Measurements from ENCODE around the gene TMEM222. TPM values are rescaled to one million over a fixed set of nuclear protein-coding genes. Genes with fewer than 3 reads are reported as not detected.

Gene TMEM222
- total and polyA plus RNA-seq, 2 of the 4 experiments (the other 2 are of a cell fraction): 19.9 to 54.1 TPM

DNA sequence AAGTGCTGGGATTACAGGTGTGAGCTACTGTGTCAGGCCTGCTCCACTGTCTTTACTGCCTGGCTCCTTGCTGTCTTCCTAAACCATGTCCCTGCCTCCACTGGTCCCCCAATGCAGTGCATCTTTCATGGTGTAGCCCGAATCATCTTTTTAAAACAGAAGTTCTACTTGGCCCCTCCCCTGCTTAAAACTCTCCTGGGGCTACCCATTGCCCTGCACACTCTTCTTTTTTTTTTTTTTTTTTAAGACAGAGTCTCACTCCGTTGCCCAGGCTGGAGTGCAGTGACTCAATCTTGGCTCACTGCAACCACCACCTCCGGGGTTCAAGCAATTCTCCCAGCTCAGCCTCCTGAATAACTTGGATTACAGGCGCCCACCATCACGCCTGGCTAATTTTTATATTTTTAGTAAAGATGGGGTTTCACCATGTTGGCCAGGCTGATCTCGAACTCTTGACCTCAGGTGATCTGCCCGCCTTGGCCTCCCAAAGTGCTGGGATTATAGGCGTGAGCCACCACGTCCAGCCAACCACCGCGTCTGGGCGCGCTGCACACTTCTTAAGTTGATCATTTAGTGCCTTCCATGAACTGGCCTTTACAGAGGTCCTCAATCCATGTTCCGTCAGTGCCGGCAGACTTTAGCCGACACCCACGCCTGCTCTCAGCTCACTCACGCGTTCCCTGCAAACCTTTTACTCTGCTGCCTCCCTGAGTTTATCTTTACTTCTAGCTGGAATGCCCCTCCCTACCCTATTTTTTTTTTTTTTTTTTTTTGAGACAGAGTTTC is 50.3 kb downstream of the TMEM222 start:
- intact Hi-C loops (cut with micrococcal nuclease): no loop called here

More for the DNA sequence above, 50.3 kb downstream of the TMEM222 start:
- no peak for DNase-seq
- no peaks in the 10 kb centered on the region for H3K9me3 ChIP-seq (ENCODE audit: control insufficient read depth, insufficient read depth, low read length)
- H2AFZ ChIP-seq (replicated peaks; ENCODE audit: low read length, poor library complexity): no peak overlapping the region
- H3K14ac ChIP-seq (replicated peaks; ENCODE audit: low read depth, low read length): no peak overlapping the region
- no peaks in the 10 kb centered on the region for H4K20me1 ChIP-seq (ENCODE audit: insufficient read depth, low read length)
- H3K4ac ChIP-seq (ENCODE audit: low read depth, low read length): no peak overlapping the region
- H2BK15ac ChIP-seq (ENCODE audit: low read depth, low read length): no peak overlapping the region
- no peak overlapping the region for H3K27ac ChIP-seq (ENCODE audit: insufficient read depth, low read length)
- H2AK9ac ChIP-seq (replicated peaks; ENCODE audit: low read depth, low read length, poor library complexity): no peak overlapping the region
- peaks cover 12% of the 10 kb centered on the region for H3K27me3 ChIP-seq (ENCODE audit: control insufficient read depth, insufficient read depth, low read length)
- in situ Hi-C loops (cut with MboI; ENCODE audit: low sequenced_read_pairs): no loop called here
- WGBS, 2 experiments (ENCODE audit: extremely low coverage in 2 of 2, insufficient read length in 1 of 2): 65% methylated on average over 4 of the region's 19 CpGs; no CpG with 5 or more reads in 1 of the 2 experiments
- H3K18ac ChIP-seq (ENCODE audit: low read depth, low read length): no peak overlapping the region
- BruUV-seq (replicated peaks): no TSS peak
- dilution Hi-C loops (cut with HindIII; ENCODE audit: low sequenced_read_pairs, unreplicated experiment): no loop called here
- no peak overlapping the region for H3K4me3 ChIP-seq (ENCODE audit: insufficient read depth, low read depth, low read length)
- no peak overlapping the region for H4K91ac ChIP-seq (ENCODE audit: insufficient read depth, low read depth, low read length)
- 0 out of 4 replicates have a peak, but pooled peaks cover 0 to 5% of the 10 kb centered on the region in 2 experiments for H3K79me1 ChIP-seq (ENCODE audit: low read depth in 1 of 2, low read length in 2 of 2)
- H3K4me1 ChIP-seq (ENCODE audit: control insufficient read depth, insufficient read depth, low read length): peaks cover under 1% of the 10 kb centered on the region
- H4K5ac ChIP-seq (ENCODE audit: low read depth, low read length): no peak overlapping the region
- H3K9ac ChIP-seq (ENCODE audit: low read depth, low read length): no peak overlapping the region
- no peak overlapping the region for H2BK120ac ChIP-seq (ENCODE audit: low read depth, low read length)
- no peaks in the 10 kb centered on the region for H3K36me3 ChIP-seq (ENCODE audit: control insufficient read depth, insufficient read depth, low read length)
- no peak overlapping the region for H2BK20ac ChIP-seq (ENCODE audit: low read depth, low read length)
- no peak overlapping the region for H2BK5ac ChIP-seq (ENCODE audit: low read depth, low read length, poor library complexity, severe bottlenecking)
- POLR2A ChIA-PET (ENCODE audit: unreplicated experiment): no interaction called here
- CTCF ChIA-PET: no interaction called here
- H3K9me1 ChIP-seq (ENCODE audit: insufficient read depth, low read length): peaks cover 5% of the 10 kb centered on the region; the same call in 1 of the 2 replicates
- TF ChIP-seq, protein P1, sequence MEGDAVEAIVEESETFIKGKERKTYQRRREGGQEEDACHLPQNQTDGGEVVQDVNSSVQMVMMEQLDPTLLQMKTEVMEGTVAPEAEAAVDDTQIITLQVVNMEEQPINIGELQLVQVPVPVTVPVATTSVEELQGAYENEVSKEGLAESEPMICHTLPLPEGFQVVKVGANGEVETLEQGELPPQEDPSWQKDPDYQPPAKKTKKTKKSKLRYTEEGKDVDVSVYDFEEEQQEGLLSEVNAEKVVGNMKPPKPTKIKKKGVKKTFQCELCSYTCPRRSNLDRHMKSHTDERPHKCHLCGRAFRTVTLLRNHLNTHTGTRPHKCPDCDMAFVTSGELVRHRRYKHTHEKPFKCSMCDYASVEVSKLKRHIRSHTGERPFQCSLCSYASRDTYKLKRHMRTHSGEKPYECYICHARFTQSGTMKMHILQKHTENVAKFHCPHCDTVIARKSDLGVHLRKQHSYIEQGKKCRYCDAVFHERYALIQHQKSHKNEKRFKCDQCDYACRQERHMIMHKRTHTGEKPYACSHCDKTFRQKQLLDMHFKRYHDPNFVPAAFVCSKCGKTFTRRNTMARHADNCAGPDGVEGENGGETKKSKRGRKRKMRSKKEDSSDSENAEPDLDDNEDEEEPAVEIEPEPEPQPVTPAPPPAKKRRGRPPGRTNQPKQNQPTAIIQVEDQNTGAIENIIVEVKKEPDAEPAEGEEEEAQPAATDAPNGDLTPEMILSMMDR (conservative IDR thresholded peaks at IDR 0.05; ENCODE audit: low read depth, low read length): no peak
- no peak for TF ChIP-seq RFX5 (IDR thresholded peaks at IDR 0.05; ENCODE audit: low read depth, low read length)
- no peak for TF ChIP-seq MXI1 (IDR thresholded peaks at IDR 0.05; ENCODE audit: borderline replicate concordance, low read depth, low read length)
- TF ChIP-seq MAZ (IDR thresholded peaks at IDR 0.05; ENCODE audit: borderline replicate concordance, low read depth, low read length): no peak
- no peak for TF ChIP-seq RCOR1 (IDR thresholded peaks at IDR 0.05; ENCODE audit: insufficient replicate concordance, low read length)
- no peak for TF ChIP-seq CEBPB (IDR thresholded peaks at IDR 0.05; ENCODE audit: low read depth, low read length)
- TF ChIP-seq POLR2A (IDR thresholded peaks at IDR 0.05; ENCODE audit: low read depth, low read length): no peak
- TF ChIP-seq SMC3 (IDR thresholded peaks at IDR 0.05; ENCODE audit: low read depth, low read length): no peak
- TF ChIP-seq CHD1 (IDR thresholded peaks at IDR 0.05; ENCODE audit: low read depth, low read length): no peak
- TF ChIP-seq NFE2L2 (IDR thresholded peaks at IDR 0.05; ENCODE audit: low read depth, low read length): no peak
- TF ChIP-seq BHLHE40 (IDR thresholded peaks at IDR 0.05; ENCODE audit: low read depth, low read length): no peak
- no peak overlapping the region for H3K23ac ChIP-seq (ENCODE audit: low read depth, low read length)
- no peak for ATAC-seq (ENCODE audit: low read depth)
- no peak overlapping the region for H2AK5ac ChIP-seq (ENCODE audit: low read depth, low read length)
- H3K56ac ChIP-seq (ENCODE audit: extremely low read depth, insufficient read depth, low read length): no peak overlapping the region
- no peak overlapping the region for H3K4me2 ChIP-seq (ENCODE audit: low read depth, low read length)
- no peak overlapping the region for H4K8ac ChIP-seq (ENCODE audit: low read depth in 2 of 2, low read length in 2 of 2)

Data from IMR-90 (cell line).